HG03521 (cell line): ENCODE results near the gene ACTL8.

ENCODE experiments used
- ATAC-seq: cut with Tn5 transposase; IDR thresholded peaks from one replicate; pipeline ENCODE4 v1.9.1; 2021; ENCODE audit warnings: mild to moderate bottlenecking, moderate library complexity; ENCODE audit not compliant: unreplicated experiment

ACTL8 gene

DNA sequence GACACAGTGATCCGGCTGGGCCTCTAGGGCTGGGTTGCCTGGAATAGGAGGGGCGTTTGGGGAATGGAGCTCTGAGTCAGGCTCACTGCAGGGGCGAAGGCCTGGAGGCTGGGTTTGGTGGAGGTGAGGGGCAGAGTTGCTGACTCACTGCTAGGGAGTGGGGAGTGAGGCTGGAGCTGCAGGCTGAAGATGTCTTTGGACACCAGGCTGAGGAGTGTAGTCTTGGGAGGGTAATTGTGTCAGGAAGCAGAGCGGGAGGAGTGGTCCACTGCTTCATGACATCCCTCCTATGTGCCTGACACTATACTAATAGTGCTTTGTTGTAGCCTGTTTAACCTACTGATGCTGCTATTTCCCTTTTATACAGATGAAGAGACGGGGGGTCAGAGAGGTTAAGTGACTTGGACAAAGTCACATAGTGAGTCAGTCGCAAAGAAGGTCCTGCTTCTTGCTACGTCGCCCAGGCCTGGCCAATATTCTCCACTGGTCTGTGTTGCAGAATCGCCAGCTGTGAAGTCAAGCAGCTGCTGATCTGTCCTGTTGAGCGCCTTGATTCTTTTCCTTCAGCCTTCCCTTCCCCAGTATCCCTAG is 13.6 kb downstream of the ACTL8 start:
- no peak for ATAC-seq

DNA sequence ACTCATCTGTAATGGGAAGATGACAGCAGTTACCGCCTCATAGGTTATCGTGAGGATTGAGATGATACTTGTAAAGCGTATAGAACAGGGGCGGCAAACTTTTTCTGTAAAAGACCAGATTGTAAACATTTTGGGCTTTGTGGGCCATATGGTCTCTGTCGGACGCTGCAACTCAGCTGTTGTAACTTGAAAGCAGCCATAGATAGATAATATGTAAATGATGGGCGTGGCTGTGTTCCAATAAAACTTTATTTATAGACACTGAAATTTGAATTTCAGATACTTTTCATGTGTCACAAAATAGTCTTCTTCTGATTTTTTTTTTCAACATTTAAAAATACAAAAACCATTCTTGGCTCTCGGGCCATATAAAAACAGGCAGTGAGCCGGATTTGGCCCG is 15.8 kb downstream of the ACTL8 start:
- ATAC-seq, result no peak

DNA sequence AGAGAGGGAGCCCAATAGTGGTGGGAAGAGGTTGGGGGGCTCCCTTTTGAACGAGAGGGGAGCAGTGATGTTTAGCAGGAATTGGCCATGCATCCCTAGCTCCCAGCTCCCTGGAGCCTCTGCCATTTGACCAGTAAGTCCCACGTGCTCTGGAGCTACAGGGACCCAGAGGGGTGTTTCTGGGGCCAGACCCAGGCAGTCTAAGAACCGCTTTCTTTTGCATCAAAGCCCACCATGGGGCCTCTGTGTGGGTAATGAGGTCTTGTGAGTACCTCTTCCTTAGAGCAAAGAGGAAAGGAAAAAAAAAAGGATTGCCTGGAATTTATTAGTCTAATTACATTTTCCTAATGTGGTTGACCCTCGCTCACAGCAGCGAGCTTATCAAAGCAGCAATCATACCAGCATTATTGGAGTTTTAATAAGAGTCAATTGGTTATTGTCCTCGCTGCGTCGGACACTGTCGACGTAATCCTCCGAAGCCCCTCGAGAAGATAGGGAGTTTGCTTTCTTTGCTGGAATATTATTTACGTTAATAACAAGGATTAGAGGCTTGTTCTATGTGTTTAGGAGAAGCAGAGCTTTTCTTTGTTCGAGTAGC is 17.6 kb downstream of the ACTL8 start:
- no peak for ATAC-seq

DNA sequence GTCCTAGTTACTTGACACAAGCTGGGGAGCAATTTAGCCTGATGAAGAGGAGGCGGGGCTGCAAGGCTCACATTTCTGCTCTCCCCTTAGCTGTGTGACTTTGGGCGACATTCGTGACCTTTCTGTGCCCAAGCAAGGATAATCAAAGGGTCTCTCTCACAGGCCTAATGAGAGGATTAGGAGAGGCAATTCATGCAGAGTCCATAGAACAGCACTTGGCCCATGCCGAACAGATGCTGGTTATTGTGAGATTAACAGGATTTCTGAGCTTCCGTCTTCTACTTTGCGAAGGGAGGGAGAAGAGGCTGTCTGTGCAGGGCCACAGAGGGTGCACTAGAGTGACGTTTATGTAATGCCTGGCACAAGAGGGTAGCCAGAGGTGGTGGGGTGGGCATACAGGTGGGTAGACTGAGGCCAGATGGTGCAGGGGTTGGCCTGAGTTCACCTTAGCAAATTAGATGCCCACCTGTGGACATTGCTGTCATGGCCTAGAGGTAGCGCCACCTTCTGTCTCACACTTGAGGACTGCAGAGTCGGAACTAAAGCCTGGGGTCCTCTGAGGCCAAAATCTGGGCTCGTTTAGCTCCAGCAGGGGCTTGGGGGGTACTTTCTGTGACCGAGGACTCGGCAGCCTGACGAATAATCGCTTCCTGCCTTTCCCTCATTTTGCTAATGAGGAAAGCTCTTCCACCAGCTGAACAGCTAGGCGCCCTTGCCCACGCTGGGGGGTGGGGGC is 18.6 kb downstream of the ACTL8 start:
- no peak for ATAC-seq

DNA sequence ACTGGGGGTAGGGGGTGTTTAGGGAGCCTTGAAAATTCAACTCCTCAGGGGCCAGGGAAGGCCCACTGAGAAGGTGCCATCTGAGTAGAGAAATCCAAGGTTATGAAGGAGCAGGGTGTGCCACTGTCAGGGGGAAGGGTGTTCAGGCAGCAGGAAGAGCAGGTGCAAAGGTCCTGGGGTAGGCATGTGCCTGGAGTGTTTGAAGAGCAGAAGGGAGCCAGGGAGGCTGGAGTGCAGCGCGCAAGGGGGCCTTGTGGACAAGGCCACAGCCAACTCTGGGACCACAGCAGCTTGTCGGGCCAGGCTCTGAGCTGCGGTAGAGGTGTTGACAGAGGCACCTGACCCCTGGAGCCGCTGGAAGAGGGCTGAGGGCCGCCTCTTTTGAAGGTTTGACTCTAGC is 19.3 kb downstream of the ACTL8 start:
- ATAC-seq, result no peak

DNA sequence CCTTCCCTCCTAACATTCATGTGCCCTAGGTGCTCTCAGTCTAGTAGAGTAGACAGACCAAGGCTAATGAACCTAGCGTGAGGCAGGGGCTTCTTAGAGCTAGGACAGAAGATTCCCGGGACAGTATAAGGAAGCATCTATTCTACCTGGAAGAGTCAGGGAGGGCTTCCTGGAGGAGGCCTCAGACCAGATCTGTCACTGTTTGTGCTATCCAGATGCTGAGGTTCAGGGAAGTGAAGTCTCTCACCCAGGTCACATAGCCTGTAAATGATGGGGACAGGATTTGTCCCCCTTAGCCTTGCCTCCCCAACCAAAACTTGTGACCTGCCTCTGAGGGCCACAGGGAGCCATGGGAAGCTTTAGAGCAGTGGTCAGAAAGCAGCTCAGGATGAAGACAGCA is 20.7 kb downstream of the ACTL8 start:
- no peak for ATAC-seq

DNA sequence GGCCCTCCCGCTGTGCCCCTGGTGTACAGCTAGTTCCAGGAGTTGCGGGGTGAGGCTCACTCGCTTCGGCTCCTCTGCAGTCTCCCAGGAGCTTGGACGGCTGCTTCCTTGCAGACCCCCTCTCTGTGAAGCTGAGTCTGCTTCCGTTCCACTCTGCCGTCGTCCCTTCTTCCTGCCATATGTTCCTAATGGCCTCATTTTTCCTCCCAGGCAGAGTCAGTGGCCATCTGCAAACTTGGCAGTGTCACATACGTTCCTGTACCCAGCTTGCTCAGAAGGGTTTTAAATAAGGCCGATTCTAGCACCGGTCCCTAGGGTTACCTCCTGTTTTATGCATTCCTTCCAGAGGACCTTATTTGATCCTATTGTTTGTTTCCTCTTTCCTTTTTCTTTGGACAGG is 21.3 kb downstream of the ACTL8 start:
- ATAC-seq, result no peak

DNA sequence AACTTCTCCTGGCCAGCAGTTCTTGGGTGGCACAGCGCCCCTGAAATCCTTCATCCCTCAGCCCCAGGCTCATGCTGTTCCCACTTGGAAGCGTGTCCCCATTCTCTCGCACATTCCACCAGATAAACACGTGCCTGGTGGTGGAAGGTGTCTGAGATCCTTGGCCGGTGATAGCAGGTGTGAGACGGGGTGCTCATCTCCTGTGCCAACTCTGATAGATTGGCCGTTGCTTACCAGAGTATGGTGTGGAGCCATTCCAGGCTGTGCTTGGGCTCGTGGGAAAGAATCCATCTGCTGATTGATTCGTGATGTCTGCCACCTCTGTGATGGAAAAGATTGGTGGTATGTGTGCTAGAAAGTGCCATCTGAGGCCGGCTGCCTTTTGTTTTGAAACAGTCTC is 22.2 kb downstream of the ACTL8 start:
- no peak for ATAC-seq

DNA sequence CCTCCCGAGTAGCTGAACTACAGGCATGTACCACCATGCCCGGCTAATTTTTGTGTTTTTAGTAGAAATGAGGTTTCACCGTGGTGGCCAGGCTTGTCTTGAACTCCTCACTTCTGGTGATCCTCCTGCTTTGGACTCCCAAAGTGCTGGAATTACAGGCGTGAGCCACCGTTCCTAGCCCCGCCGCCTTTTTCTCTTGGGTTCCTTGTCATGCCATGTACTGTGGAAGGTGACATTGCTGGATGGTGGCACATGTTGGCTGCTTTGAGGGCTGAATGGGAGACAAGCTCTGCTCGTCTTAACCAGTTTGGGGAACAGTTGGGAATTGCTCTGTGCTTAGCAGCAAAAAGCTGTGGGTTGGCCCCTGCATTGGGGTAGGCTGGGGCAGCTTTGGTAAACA is 22.7 kb downstream of the ACTL8 start:
- ATAC-seq, result no peak

DNA sequence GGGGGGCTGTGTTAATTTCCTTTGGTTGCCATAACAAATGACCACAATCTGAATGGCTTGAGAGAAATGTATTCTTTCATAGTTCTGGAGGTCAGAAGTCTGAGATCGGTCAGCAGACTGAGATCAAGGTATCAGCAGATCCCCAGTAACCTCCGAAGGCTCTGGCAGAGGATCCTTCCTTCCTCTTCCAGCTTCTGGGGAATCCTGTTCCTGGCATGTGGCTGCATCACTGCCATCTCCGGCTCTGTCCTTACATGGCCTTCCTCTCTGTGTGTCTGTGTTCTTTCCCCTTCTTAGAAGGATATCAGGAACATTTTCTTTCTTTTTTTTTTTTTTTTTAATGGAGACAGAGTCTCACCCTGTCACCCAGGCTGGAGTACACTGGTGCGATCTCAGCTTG is 25.8 kb downstream of the ACTL8 start:
- no peak for ATAC-seq

DNA sequence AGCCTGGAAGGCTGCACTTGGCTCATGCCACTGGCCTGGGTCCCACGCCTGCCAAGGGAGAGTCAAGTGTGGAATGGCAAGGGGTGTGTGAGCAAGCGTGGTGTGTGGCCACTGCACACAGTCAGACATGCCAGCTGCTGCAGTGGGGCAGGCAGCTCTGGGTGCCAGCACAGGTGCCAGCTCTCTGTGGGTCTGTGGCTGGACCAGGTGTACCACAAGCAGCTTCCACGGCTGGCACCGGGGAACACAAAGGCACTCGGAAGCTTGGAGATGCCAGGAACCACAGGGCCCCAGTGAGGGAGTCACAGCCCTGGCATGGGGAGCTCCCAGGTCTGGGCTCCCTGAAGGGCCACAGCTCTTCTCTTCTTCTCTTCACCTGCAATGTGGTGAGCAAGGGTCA is 34.8 kb downstream of the ACTL8 start:
- ATAC-seq, result no peak

DNA sequence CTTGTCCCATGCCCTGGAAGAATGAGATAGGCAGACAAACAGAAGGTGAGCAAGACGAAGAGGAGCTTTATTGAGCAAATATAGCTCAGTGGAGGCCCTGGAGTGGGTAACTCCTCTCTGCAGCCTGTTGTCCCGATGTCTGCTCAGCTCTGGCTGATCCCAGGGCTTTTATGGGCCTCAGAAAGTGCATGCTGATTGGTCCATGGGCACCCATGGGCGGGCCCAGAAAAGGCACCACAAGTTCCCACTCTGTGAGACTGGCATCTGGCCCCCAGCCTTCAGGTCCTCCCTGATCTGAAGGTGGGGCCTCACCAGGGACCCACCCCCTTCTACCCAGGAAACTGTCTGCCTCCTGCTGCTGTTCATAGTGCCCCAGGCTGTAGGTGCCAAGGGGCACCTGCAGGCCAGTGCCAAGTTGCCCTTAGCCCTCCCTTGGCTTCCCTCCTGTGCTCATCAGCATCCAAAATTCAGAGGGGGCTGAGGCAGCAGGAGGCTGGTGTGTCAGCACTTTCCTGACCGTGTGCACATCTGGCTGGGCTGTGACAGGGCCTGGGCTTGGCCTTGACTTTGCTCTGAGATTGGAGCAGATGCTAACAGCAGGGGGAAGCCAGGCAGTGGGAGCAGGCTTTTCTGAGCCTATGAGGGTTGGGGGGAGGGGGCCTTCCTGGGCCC is 35.4 kb downstream of the ACTL8 start:
- no peak for ATAC-seq

DNA sequence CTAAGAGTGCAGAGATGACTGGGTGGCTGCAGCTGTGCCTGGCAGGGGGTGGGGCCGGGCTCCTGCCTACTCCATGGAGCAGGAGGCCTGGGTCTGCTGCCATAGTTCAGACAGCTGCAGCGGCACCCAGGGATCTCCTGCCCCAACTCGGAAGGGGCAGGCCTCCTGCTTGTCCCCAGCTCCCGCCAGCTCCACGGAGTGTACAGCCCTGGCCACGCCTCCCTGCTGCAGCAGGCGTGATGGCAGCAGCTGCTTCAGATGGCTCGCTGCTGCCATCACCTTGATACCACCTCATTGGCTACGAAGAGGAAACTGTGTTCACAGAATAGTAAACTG is 35.9 kb downstream of the ACTL8 start:
- no peak for ATAC-seq

DNA sequence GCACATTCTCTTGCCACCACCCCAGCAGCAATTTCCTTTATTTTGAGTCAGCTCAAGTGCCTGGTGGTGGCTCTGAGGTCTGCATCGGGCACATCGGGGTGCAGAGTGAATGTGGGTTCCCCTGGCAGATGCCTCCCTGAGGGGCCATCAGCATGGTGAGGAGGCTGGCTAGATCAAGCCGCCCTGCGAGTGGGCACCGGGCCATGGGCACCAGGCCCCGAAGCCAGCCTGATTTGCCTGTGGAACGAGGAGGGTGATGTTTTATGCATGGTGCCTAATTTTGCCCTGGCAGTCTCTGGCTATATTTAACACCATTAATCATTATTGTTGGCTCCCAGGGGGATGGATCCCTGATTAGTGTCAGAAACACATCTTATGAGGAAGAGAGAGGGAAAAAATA is 36.3 kb downstream of the ACTL8 start:
- no peak for ATAC-seq

DNA sequence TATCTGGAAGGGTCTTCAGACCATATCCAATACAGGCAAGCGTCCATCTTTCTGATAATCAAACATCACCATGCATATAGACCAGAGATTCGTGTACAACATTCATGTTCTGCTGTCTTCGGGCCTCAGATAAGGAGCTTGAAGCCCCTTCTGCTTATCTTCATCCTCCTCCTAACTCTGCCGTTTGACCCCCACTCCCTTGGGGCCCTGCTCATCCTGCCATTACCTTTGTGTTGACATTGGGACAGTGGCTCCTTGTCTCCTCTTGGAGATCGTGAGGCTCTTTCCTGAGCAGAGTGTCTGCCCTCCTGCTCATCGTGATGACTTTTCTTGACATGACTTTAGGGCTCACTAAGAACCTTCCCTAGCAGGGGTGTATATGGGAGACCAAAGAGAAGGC is 37.3 kb downstream of the ACTL8 start:
- no peak for ATAC-seq

DNA sequence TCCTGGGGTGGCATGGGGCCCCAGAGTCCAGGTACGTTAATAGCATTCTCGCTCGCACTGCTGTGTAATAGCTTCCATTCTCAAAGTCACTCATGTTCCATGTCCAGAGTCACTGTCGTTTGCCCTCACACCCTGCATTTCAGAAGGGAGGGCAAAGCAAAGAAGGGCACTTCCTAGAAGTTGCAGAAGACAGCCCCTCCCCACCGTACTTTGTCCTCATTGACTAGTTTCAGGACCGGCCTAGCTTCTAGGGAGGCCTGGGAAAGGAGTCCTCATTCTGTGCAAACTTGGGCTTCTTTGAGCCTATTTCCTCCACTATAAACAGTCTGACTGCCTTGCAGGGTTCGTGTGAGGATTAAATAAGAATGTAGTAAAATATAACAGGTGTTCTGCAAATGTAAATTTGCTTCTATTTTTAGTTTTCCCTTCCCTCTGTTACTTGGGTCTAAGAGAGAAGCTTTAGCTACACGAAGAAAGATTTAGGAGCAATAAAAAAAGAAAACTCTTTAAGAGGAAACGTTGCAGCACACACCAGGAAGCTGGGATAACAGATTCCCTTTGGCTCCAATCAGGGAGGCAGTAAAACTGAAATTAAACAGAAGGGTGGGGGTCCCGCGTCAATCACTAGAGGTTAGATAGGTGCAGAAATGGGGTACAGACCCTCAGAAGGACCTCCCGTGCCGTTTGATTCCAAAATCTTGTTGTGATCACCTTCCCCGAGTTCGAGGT is 40.1 kb downstream of the ACTL8 start:
- no peak for ATAC-seq

DNA sequence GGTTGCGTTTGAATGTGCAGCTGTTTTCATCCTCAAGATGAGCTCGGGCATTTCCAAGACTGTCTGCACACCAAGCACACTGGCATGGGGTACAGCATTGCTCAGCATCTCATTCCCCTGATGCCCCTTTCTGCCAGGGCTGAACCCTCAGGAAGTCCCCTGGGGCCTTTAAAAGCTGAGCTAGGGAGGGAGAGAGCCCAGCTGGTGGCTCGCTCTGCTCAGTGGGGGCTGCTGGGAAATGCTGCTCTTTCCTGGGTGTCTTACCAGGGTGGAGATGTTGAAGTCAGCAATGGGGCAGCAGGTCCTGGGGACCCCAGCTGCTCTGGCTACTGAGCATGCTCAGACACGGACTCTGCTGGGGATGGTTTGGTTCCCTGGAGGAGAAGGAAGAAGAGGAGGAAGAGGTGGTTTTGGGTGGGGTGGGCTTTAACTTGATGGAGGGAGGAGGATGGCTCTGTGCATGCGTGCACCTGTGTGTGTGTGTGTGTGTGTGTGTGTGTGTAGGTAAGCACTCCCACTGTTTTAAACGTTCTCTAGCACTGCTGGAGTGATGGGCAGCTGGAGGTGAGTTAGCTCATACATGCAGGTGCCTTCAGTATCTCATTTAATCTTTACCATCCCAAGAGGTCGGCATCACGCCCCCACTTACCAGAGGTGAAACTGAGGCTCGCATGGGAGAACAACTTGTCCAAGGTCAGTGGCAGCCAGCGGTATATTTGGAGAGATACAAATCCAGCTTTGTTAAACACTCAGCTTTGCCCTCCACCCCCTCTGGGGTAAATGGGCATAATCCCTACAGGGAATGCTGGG is 40.9 kb downstream of the ACTL8 start:
- no peak for ATAC-seq

DNA sequence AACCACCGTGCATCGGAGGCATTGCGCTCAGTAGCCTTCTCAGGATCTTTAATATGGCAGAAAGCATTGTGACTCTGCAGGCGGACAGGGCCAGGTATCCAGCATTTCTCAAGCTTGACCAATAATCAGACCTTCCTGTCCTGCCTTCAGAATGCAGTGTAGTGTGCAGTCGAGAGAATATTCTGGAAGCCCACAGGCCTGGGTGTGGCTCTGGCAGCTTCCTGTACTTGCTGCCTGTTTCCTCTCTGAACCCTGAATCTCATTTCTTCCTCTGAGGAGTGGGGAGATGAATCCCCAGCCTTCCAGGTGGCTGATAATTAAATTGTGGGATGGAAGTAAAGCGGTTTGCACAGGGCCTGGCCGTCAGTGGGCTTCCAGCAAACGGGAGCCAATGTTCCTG is 42.3 kb downstream of the ACTL8 start:
- no peak for ATAC-seq

DNA sequence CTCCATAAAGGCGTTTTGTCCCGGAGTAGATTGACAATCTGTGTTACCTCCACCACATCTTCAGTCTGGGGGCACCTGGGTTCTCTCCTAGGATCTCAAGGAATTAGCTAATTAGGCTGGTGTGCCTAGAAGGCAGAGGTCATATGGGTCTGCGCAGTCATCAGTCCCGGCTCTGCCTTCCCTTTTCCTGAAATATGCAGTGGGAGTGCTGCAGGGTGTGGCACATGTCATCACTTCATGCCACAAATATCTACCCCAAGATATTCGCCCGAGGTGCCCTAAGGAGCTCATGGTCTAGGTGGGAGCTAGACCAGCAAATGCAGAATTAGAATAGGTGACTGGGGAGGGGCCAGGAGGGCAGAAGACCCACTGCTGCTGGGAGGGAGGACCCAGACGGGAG is 42.9 kb downstream of the ACTL8 start:
- no peak for ATAC-seq

DNA sequence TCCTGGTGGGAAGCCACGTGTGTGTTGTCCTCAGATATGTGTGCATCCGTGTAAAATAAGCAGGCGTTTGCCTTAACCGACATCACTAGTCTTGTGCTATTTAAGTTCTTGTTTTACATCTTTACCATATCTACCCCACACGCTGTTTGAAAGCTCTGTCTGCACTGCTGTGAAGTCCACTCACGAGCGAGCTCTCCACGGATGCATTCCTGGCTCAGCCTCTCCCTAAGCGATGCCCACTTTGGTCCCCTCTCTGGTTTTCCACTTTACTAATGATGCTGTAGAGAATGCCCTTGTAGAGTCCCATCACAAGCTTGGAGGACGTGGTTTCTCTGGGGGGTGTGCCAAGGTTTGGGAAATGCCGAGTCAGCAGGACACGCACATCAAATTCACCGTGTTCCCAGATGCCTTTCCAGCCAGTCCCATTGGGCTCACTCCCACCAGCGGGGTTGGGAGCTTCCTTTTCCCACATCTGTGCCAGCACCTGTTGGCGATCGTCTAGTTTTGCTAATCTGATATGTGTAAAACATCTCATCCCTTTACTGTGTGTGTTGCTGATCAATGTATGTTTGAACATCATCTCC is 43.8 kb downstream of the ACTL8 start:
- ATAC-seq, result no peak
